ENCODE measurements around the gene FBXO17.
"Not testable (repeated sequence)": the region's sequence is repeated elsewhere in the genome, so short reads cannot be mapped to it uniquely, and the experiment has no call there.

Gene FBXO17

GRCh38 chr19:38942471-38943181 lies 32.9 kb downstream of the FBXO17 start:
- no peak for DNase-seq

GRCh38 chr19:38941979-38942378 lies 33.6 kb downstream of the FBXO17 start:
- no peak for DNase-seq

DNA sequence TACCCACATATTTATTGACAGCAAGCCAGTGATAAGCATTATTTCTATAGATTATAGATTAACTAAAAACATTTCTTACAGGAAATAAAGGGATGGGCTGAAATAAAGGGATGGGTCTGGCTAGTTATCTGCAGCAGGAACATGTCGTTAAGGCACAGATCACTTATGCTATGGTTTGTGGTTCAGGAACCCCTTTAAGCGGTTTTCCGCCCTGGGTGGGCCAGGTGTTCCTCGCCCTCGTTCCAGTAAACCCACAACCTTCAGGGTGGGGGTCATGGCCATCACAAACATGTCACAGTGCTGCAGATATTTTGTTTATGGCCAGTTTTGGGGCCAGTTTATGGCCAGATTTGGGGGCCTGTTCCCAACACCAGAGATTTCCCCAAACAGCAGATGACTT lies 34.1 kb downstream of the FBXO17 start:
- DNase-seq: not testable (repeated sequence)

DNA sequence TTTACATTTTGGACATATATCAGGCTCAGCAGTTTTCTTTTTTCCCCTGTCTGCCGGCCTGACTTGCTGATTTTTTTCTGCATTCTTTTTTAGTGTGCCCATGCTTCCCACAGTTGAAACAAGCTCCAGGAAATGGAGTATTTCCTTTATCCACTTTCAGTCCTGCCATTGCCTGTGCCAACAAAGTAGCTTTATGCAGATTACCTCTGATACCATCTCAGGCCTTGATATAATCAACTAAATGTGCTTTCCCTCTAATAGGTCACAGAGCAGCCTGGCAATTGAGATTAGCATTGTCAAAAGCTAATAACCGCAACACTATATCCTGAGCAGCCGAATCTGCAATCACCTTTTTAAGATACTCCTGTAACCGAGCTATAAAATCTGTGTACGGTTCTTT lies 35.6 kb downstream of the FBXO17 start:
- DNase-seq: no peak

- no peak for DNase-seq
Observed at GRCh38 chr19:38933544-38933943, 42.0 kb downstream of the FBXO17 start.

DNA sequence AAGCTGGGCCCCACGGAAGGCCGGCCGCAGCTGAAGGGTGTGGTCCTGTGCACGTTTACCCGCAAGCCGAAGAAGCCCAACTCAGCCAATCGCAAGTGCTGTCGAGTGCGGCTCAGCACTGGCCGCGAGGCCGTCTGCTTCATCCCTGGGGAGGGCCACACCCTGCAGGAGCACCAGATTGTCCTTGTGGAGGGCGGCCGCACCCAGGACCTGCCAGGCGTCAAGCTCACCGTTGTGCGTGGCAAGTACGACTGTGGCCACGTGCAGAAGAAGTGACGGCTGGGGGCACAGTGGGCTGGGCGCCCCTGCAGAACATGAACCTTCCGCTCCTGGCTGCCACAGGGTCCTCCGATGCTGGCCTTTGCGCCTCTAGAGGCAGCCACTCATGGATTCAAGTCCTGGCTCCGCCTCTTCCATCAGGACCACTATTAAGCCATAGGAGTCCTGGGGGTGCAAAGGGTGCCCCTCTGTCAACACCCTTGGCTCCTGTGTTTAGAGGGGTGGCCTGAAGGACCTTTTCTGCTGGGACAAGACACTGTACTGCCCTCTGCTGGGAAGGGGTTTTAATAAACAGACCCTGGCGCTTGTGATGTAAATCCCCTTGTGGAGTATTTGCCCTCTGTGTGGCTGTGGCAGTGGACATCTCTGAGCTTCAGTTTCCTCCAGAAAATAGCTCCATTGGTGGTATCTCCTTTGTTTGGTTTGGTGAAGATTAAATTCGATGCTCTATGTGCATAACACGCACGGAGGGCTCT lies 42.9 kb downstream of the FBXO17 start:
- DNase-seq: peak; percentile 44 to 59

GRCh38 chr19:38931521-38931793 lies 44.1 kb downstream of the FBXO17 start:
- DNase-seq: no peak

- peak in 1 of 2 experiments; percentile 98 for DNase-seq
Observed at GRCh38 chr19:38930776-38931520, 44.6 kb downstream of the FBXO17 start, which contains the start of gene MRPS12. Gene MRPS12, plus strand, starts transcription at chr19:38930944. Its CDS starts 351 bp downstream, at chr19:38931295.

DNA sequence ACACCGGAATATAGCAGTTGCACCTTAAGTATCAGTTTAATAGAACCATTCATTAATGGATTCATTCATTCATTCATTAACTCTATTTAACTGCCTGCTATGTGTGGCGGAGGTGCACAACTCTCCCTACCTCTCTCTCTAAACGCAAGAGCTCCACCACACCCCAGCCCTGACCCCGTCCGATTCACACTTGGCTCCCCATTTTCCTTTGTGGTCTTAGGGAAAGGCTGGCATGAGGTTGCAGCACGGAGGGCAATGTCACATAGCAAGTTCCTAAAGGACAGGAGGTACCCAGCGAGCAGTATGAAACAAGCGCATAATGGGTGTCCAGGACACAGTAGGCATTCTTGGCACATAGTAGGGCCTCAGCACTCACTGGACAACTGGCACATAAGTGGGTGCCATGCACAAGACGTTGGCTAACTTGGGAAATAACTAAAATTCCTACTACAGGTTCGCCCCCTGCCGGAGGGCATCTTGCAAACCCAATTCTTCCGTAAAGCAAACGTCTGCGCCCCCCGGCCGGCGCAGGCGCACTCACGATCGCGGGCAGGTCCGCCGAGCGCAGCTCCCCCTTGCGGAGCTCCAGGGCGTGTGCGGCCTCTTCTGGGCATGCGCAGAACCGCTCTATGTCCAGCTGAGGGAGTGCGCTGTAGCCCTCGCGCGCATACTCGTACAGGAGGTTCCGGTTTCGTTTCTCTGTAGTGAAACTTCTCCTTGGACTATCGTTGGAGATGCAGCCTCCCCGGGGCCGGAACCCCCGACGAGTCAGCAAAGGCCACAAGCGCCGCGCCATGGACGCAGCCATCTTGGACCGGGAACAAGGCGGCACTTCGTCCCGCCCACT lies 45.4 kb downstream of the FBXO17 start, which contains the start of gene SARS2:
Gene SARS2 (minus strand): TSS at position 835 of the 847 bp plus-strand sequence. CDS start 27 bp downstream, at position 808.
- DNase-seq: peak; percentile 95 to 97

DNA sequence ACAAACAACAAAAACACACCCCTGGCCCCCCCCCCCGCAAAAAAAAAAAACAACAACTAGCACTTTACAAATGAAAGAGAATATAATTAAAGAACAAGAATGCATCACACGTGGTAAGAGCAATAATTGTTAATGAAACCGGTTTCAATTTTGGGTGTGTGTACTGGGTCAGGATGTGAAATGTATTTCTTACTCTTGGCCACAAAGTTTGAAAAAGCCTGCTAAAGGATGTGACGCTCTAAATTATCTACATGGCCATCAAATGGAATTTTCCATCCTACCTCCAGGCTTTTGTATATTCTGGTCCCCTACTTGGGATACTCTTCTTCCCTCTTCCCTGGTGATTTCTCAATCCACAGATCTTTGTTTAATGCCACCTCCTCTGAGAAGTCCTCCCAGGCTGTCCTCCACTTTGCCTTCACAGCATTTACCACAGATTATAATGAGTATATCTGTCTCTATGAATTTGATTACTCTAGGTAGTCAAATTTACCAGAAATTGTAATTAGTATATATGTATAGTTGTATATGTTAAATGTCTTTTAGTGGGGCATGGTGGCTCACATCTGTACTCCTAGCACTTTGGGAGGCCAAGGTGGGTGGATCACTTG lies 47.0 kb downstream of the FBXO17 start:
- no peak for DNase-seq

DNA sequence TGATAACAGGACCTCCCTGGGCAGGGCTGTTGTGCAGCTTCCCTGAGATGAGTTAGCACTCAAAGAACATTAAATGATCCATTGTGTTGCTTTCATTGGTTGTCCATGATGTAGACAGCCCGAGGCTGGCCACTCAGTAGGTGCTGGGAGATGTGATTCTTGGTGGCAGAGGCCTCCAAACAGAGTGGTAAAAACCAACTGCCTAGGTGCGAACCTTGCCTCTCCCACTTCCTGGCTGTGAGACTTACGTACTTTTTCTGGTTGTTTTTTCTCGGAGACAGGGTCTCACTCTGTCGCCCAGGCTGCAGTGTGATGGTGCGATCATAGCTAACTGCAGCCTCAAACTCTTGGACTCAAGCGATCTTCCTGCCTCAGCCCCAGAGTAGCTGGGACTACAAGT lies 51.2 kb downstream of the FBXO17 start:
- no peak for DNase-seq

DNA sequence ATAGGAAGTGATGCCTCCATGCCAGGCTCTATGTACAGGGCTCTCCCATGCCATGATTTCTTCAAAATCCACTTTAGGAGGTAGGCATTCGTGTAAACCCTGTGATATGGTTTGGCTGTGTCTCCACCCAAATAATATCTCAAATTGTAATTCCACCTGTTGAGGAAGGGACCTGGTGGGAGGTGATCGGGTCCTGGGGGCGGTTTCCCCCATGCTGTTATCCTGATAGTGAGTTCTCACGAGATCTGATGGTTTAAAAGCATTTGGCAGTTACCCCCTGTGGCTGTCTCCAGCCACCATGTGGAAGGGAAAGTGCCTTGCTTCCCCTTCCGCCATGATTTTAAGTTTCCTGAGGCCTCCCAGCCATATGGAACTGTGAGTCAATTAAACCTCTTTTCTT lies 53.1 kb downstream of the FBXO17 start:
- DNase-seq: no peak

GRCh38 chr19:38921420-38922274 lies 53.9 kb downstream of the FBXO17 start:
- DNase-seq: no peak

GRCh38 chr19:38920602-38921419 lies 54.7 kb downstream of the FBXO17 start:
- no peak for DNase-seq

GRCh38 chr19:38919837-38920601 lies 55.5 kb downstream of the FBXO17 start:
- DNase-seq: no peak

DNA sequence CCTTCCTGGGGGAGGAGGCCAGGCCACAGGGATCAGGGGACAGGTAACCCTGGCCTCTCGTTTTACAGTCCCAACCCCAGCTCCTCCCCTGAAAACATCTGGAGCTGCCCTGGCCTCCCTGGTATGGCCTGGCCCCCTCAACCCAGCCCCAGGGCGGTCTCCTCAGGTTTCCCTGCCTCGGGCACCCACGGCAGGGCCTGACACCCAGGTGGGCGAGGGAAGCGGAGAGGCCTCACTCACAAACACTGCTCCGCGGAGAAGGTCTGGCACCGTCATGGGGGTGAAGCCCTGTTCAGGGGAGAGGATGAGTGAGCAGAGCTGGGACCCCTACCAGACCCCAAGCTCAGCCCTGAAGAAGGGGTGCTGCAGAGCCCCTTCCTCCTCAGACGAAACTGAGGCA lies 57.0 kb downstream of the FBXO17 start:
- DNase-seq: no peak

DNA sequence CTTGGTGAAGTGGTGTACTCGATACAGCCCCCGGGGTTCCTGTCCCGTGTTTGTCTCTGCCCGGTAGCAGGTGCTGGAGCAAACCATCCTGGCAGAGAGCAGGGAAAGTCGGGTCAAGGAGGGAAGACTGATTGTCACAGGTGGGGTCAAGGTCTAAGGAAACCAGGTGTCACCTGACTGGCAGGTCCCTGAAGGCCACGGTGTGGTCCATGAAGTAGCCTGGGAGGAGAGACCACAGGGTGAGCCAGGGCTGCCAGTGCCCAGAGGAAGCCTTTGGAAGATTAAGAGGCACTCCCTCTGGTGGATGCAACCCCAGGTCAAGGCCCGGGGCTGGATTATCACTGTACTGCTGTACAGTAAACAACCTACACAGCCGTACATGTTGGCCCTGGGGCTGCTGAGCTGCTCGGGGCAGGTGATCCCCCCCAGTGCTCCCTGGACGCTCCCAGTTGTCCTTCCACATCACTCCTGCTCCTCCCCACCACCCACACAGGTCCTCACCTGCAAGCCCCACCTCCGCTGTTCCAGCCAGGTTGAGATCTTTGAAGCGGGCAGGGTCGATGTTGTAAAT lies 57.5 kb downstream of the FBXO17 start:
- no peak for DNase-seq

GRCh38 chr19:38917516-38917915 lies 58.0 kb downstream of the FBXO17 start:
- no peak for DNase-seq
